Hepatocyte (in vitro differentiated cells): ENCODE results near the gene CCDC83. TPM values are rescaled to one million over a fixed set of nuclear protein-coding genes. Genes with fewer than 3 reads are reported as not detected.

ENCODE experiments used
- DNase-seq: peaks from one replicate; pipeline ENCODE4 v3.0.0-alpha.2; 2016; ENCODE audit warnings: low spot score
- H2AFZ ChIP-seq: fragments of 200-600 bp; sonication (generic); 2 replicates; pipeline ENCODE4 v1.6.0; 2016; ENCODE audit warnings: antibody characterized with exemption, mild to moderate bottlenecking
- H3K27ac ChIP-seq: fragments of 200-600 bp; sonication (generic); 2 replicates; pipeline ENCODE4 v1.5.1; 2016; ENCODE audit warnings: mild to moderate bottlenecking
- H3K27me3 ChIP-seq: fragments of 200-600 bp; sonication (generic); 2 replicates; pipeline ENCODE4 v1.6.1; 2016
- H3K36me3 ChIP-seq: fragments of 200-600 bp; sonication (generic); replicated peaks from 2 replicates; pipeline ENCODE4 v1.5.1; 2016; ENCODE audit warnings: low read depth; ENCODE audit not compliant: insufficient read depth
- H3K4me1 ChIP-seq: fragments of 200-600 bp; sonication (generic); 2 replicates; pipeline ENCODE4 v1.5.1; 2016; ENCODE audit warnings: mild to moderate bottlenecking, moderate library complexity; ENCODE audit not compliant: insufficient read depth
- H3K4me2 ChIP-seq: fragments of 200-600 bp; sonication (generic); 2 replicates; pipeline ENCODE4 v1.6.0; 2016
- H3K4me3 ChIP-seq: fragments of 200-600 bp; sonication (generic); 2 replicates; pipeline ENCODE4 v1.5.1; 2016; ENCODE audit warnings: mild to moderate bottlenecking
- H3K79me2 ChIP-seq: fragments of 200-600 bp; sonication (generic); 2 replicates; pipeline ENCODE4 v1.6.0; 2017; ENCODE audit warnings: mild to moderate bottlenecking
- H3K9me2 ChIP-seq: fragments of 200-600 bp; sonication (generic); replicated peaks from 2 replicates; pipeline ENCODE4 v1.6.0; 2017; ENCODE audit warnings: mild to moderate bottlenecking; ENCODE audit not compliant: insufficient read depth
- H3K9me3 ChIP-seq: fragments of 200-600 bp; sonication (generic); 2 replicates; pipeline ENCODE4 v1.5.1; 2016; ENCODE audit warnings: low read depth, mild to moderate bottlenecking
- H4K20me1 ChIP-seq: fragments of 200-600 bp; sonication (generic); 2 replicates; pipeline ENCODE4 v1.6.0; 2016; ENCODE audit warnings: mild to moderate bottlenecking; ENCODE audit not compliant: insufficient read depth, poor library complexity, severe bottlenecking
- CTCF ChIP-seq: fragments of 200-600 bp; sonication (generic); IDR thresholded peaks from 2 replicates; pipeline ENCODE4 v1.5.1; 2016; ENCODE audit warnings: antibody characterized with exemption, mild to moderate bottlenecking; ENCODE audit not compliant: poor library complexity
- EZH2 ChIP-seq: fragments of 200-600 bp; sonication (generic); IDR thresholded peaks from 2 replicates; pipeline ENCODE4 v1.6.1; 2016; ENCODE audit warnings: antibody characterized with exemption, mild to moderate bottlenecking, borderline replicate concordance
- EZH2phosphoT487 ChIP-seq: fragments of 200-600 bp; sonication (generic); IDR thresholded peaks from one replicate; pipeline ENCODE4 v1.6.1; 2018; ENCODE audit warnings: antibody characterized with exemption, mild to moderate bottlenecking, low read depth, moderate library complexity; ENCODE audit not compliant: unreplicated experiment, severe bottlenecking
- WGBS: methylation state at CpG from one replicate; pipeline ENCODE4 v1.1.6; 2016; ENCODE audit warnings: low lambda C conversion rate; ENCODE audit errors: missing lambda C conversion rate; 5-methylcytosine and 5-hydroxymethylcytosine counted together
- polyA plus RNA-seq: library from polyadenylated mRNA; unstranded; fragments of >200 nt; fragmentation: Nextera tagmentation; extraction: Ambion mirVana; gene quantifications from 2 replicates; pipeline ENCODE4 v1.2.1, GENCODE V29; 2016
- total RNA-seq: library from RNA; depleted of rRNA; stranded (reverse); fragments of >200 nt; gene quantifications from 2 replicates; pipeline ENCODE4 v1.2.3, GENCODE V29; 2014

CCDC83 gene
- total and polyA plus RNA-seq, 2 experiments from 2014 or later = not detected

GRCh38 chr11:85828640-85828978, 26.6 kb upstream of the CCDC83 start:
- TF ChIP-seq EZH2 = no peak
- TF ChIP-seq CTCF = no peak
- TF ChIP-seq EZH2phosphoT487 = no peak

GRCh38 chr11:85829172-85829571, 26.0 kb upstream of the CCDC83 start:
- 98% methylated on average over 2 of the region's 2 CpGs for WGBS
- Histone ChIP-seq H3K4me3 (no peak overlapping the region), H3K36me3 (no peaks in the 10 kb centered on the region), H3K4me1 (peaks cover 34% of the 10 kb centered on the region), H3K79me2 (no peaks in the 10 kb centered on the region), H3K27ac (no peak overlapping the region), H3K4me2 (no peak overlapping the region), H2AFZ (no peak overlapping the region), H3K9me3 (no peaks in the 10 kb centered on the region), H3K27me3 (no peaks in the 10 kb centered on the region), H4K20me1 (no peaks in the 10 kb centered on the region), H3K9me2 (no peaks in the 10 kb centered on the region)
- TF ChIP-seq EZH2 (no peak), EZH2phosphoT487 (no peak), CTCF (no peak)
- no peak for DNase-seq

More at GRCh38 chr11:85828640-85828978, 26.6 kb upstream of the CCDC83 start:
- Histone ChIP-seq H3K4me2 (no peak overlapping the region), H3K79me2 (no peaks in the 10 kb centered on the region), H3K27me3 (no peaks in the 10 kb centered on the region), H3K9me3 (no peaks in the 10 kb centered on the region), H3K27ac (peak overlapping the region; percentile 89), H3K36me3 (no peaks in the 10 kb centered on the region), H4K20me1 (no peaks in the 10 kb centered on the region), H3K9me2 (no peaks in the 10 kb centered on the region), H3K4me1 (peaks cover 34% of the 10 kb centered on the region), H2AFZ (no peak overlapping the region), H3K4me3 (no peak overlapping the region)
- no peak for DNase-seq
- WGBS = 47% methylated on average over 1 of the region's 1 CpG

GRCh38 chr11:85831050-85831449, 24.1 kb upstream of the CCDC83 start:
- Histone ChIP-seq H3K4me3 (no peak overlapping the region), H3K9me3 (no peaks in the 10 kb centered on the region), H3K4me1 (peaks cover 34% of the 10 kb centered on the region), H3K27me3 (no peaks in the 10 kb centered on the region), H3K27ac (peak overlapping the region; percentile 75), H3K4me2 (peak overlapping the region; percentile 30), H2AFZ (no peak overlapping the region), H3K79me2 (no peaks in the 10 kb centered on the region), H3K9me2 (no peaks in the 10 kb centered on the region), H4K20me1 (no peaks in the 10 kb centered on the region), H3K36me3 (no peaks in the 10 kb centered on the region)
- TF ChIP-seq CTCF = no peak
- DNase-seq = no peak

GRCh38 chr11:85835263-85835662, 19.9 kb upstream of the CCDC83 start:
- Histone ChIP-seq H3K9me2 (no peaks in the 10 kb centered on the region), H3K27me3 (no peaks in the 10 kb centered on the region), H3K36me3 (no peaks in the 10 kb centered on the region), H3K4me1 (peaks cover 6% of the 10 kb centered on the region), H4K20me1 (no peaks in the 10 kb centered on the region), H3K4me3 (no peak overlapping the region), H2AFZ (no peak overlapping the region), H3K27ac (no peak overlapping the region), H3K9me3 (no peaks in the 10 kb centered on the region), H3K79me2 (no peaks in the 10 kb centered on the region), H3K4me2 (no peak overlapping the region)
- no peak for DNase-seq
- no peak for TF ChIP-seq EZH2
- no peak for TF ChIP-seq CTCF
- TF ChIP-seq EZH2phosphoT487 = no peak
- 94% methylated on average over 1 of the region's 1 CpG for WGBS
